Lower leg skin (tissue), 3 donors: Measurements from ENCODE around the gene KCNG2.

Experiments used
- CTCF ChIP-seq, 3 donors: fragments of 450-650 bp; IDR thresholded peaks; one replicate each; pipeline ENCODE4 v1.5.1; 2016; ENCODE audit warnings: antibody characterized with exemption in 3 of 3, mild to moderate bottlenecking in 3 of 3, moderate library complexity in 2 of 3
- POLR2A ChIP-seq, 2 donors: fragments of 450-650 bp; IDR thresholded peaks; one replicate each; pipeline ENCODE4 v1.6.1; 2016 to 2017; ENCODE audit warnings: antibody characterized with exemption in 2 of 2, mild to moderate bottlenecking in 1 of 2, moderate library complexity in 1 of 2

- no peak for TF ChIP-seq CTCF (IDR thresholded peaks at IDR 0.05)
- TF ChIP-seq POLR2A (IDR thresholded peaks at IDR 0.05) = no peak
These were observed 29.0 kb upstream of the KCNG2 start for GRCh38 chr18:79768745-79769144.
